HepG2 (cell line): Measurements from ENCODE around the gene SSC4D. TPM values are rescaled to one million over a fixed set of nuclear protein-coding genes. Genes with fewer than 3 reads are reported as not detected.

Source experiments
- ATAC-seq: fragments of 200-7000 bp; cut with Tn5 transposase; 3 replicates; pipeline ENCODE4 v1.9.1; 2020; ENCODE audit warnings: mild to moderate bottlenecking, moderate library complexity
- BruUV-seq: library from RNA; stranded (reverse); fragments of 400-500 nt; replicated peaks from 2 replicates; lab custom pipeline; 2021; lab: Mats Ljungman, UMichigan
- CTCF ChIA-PET: fragments of 300-600 bp; formaldehyde crosslinking; extraction: SDS; loops from one replicate; lab custom pipeline; 2021; ENCODE audit warnings: low total read pairs, inconsistent platforms, low intra/inter-chr PET ratio; lab: Yijun Ruan, JAX
- POLR2A ChIA-PET: fragments of 350-600 bp; sonication (Branson Sonifier 250); formaldehyde crosslinking; loops from one replicate; lab custom pipeline; 2020; ENCODE audit warnings: antibody characterized with exemption, inconsistent platforms; lab: Yijun Ruan, JAX
- DNase-seq: peaks from one replicate; pipeline ENCODE4 v3.0.0-alpha.2; 2015; ENCODE audit warnings: low spot score
- FAIRE-seq: peaks from 3 replicates; lab custom pipeline; 2011; peaks lifted over from hg19 to GRCh38; lab: Jason Lieb, UNC
- H2AFZ ChIP-seq: one replicate; pipeline ENCODE4 v1.6.1; 2011; ENCODE audit warnings: low read length, inconsistent platforms
- H3K27ac ChIP-seq: fragments of 300-600 bp; 3 replicates; pipeline ENCODE4 v1.8.0; 2011; ENCODE audit warnings: mixed run types, mild to moderate bottlenecking, mixed read lengths, low read length, inconsistent platforms; ENCODE audit not compliant: insufficient read depth; ENCODE audit errors: extremely low read length
- H3K27me3 ChIP-seq, 2 experiments: fragments of 200-600 bp in 1 of 2; 2 replicates in 1 of 2; 3 replicates in 1 of 2; pipeline versions ENCODE4 v1.6.0 to v1.8.0; 2011; ENCODE audit warnings: low read length in 2 of 2, mild to moderate bottlenecking in 2 of 2, moderate library complexity in 2 of 2, inconsistent platforms in 1 of 2; ENCODE audit not compliant: insufficient read depth in 2 of 2, control insufficient read depth in 1 of 2
- H3K36me3 ChIP-seq, 2 experiments: fragments of 200-600 bp in 1 of 2; replicated peaks in 1 of 2; 2 replicates in 1 of 2; 3 replicates in 1 of 2; pipeline versions ENCODE4 v1.5.1 to v1.8.0; 2011; ENCODE audit warnings: low read length in 2 of 2, inconsistent platforms in 1 of 2; ENCODE audit not compliant: insufficient read depth in 2 of 2, control insufficient read depth in 1 of 2
- H3K4me1 ChIP-seq: 2 replicates; pipeline ENCODE4 v1.5.1; 2012; ENCODE audit warnings: low read length, inconsistent platforms; ENCODE audit not compliant: insufficient read depth
- H3K4me2 ChIP-seq: 2 replicates; pipeline ENCODE4 v1.6.0; 2011; ENCODE audit warnings: low read depth, low read length, inconsistent platforms
- H3K4me3 ChIP-seq, 3 experiments: fragments of 200-600 bp in 1 of 3; sonication (generic), shearing (Covaris generic) in 1 of 3; replicated peaks in 1 of 3; 2 replicates each; pipeline ENCODE4 v1.5.1; 2011 to 2016; ENCODE audit warnings: low read length in 3 of 3, inconsistent platforms in 2 of 3, low read depth in 2 of 3, mild to moderate bottlenecking in 2 of 3, control low read depth in 1 of 3, mixed read lengths in 1 of 3; ENCODE audit not compliant: insufficient read depth in 1 of 3
- H3K79me2 ChIP-seq: one replicate; pipeline ENCODE4 v1.6.1; 2011; ENCODE audit warnings: low read length, inconsistent platforms; ENCODE audit not compliant: insufficient read depth
- H3K9ac ChIP-seq: 2 replicates; pipeline ENCODE4 v1.6.0; 2011; ENCODE audit warnings: mild to moderate bottlenecking, low read depth, low read length, inconsistent platforms; ENCODE audit not compliant: insufficient read depth
- H3K9me3 ChIP-seq: 2 replicates; pipeline ENCODE4 v1.5.1; 2012; ENCODE audit warnings: mild to moderate bottlenecking, low read length
- H4K20me1 ChIP-seq: 2 replicates; pipeline ENCODE4 v1.6.0; 2011; ENCODE audit warnings: inconsistent platforms, mild to moderate bottlenecking, low read length, moderate library complexity; ENCODE audit not compliant: insufficient read depth
- BHLHE40 ChIP-seq: IDR thresholded peaks from 2 replicates; pipeline ENCODE4 v1.6.1; 2011; ENCODE audit warnings: low read length, improper control_type of control experiment
- CENPT ChIP-seq: sonication (generic); formaldehyde crosslinking; IDR thresholded peaks from 2 replicates; pipeline ENCODE4 v1.8.0; 2022; ENCODE audit warnings: low read depth, mild to moderate bottlenecking, moderate library complexity, missing genetic modification reagents
- MAZ ChIP-seq, 2 experiments: sonication (generic) in 1 of 2; formaldehyde crosslinking in 1 of 2; IDR thresholded peaks; 2 replicates each; pipeline versions ENCODE4 v1.5.0 to v1.6.1; 2012 to 2020; ENCODE audit warnings: low read depth in 2 of 2, mild to moderate bottlenecking in 2 of 2, borderline replicate concordance in 1 of 2, improper control_type of control experiment in 1 of 2, low read length in 1 of 2, missing genetic modification reagents in 1 of 2, moderate library complexity in 1 of 2
- MXD4 ChIP-seq: IDR thresholded peaks from 2 replicates; pipeline ENCODE4 v1.6.1; 2016; ENCODE audit warnings: mild to moderate bottlenecking, missing biosample characterization, missing genetic modification reagents
- U2AF2 ChIP-seq: fragments of 200-400 bp; formaldehyde crosslinking; IDR thresholded peaks from 2 replicates; pipeline ENCODE4 v1.6.1; 2017; ENCODE audit warnings: low read depth, mild to moderate bottlenecking, low read length
- XBP1 ChIP-seq: sonication (generic); formaldehyde crosslinking; IDR thresholded peaks from 2 replicates; pipeline ENCODE4 v1.5.0; 2020; ENCODE audit warnings: missing genetic modification reagents
- ZC3H4 ChIP-seq: sonication (generic); formaldehyde crosslinking; IDR thresholded peaks from 2 replicates; pipeline ENCODE4 v1.4.0; 2020; ENCODE audit warnings: missing genetic modification reagents, borderline replicate concordance
- ZFP1 ChIP-seq: IDR thresholded peaks from 2 replicates; pipeline ENCODE4 v1.6.1; 2016
- ZNF883 ChIP-seq: sonication (generic); formaldehyde crosslinking; IDR thresholded peaks from 2 replicates; pipeline ENCODE4 v1.5.1; 2020; ENCODE audit warnings: mild to moderate bottlenecking, missing genetic modification reagents; ENCODE audit errors: not compliant biosample characterization
- WGBS: methylation state at CpG from one replicate; pipeline ENCODE4 v1.1.6; 2017; ENCODE audit warnings: low lambda C conversion rate; 5-methylcytosine and 5-hydroxymethylcytosine counted together
- in situ Hi-C: cut with HindIII; loops from 2 replicates; pipeline ENCODE4 v1.10.0; 2017; ENCODE audit warnings: low pct_unique_long_range_greater_than_20kb; ENCODE audit not compliant: extremely low pct_ligation_motif_present
- intact Hi-C: fragments of 100-400 bp; cut with micrococcal nuclease; formaldehyde crosslinking; loops from one replicate; pipeline ENCODE4 v1.10.0; 2022; ENCODE audit not compliant: unreplicated experiment
- polyA plus RNA-seq, 8 experiments: library from polyadenylated mRNA; depleted of rRNA in 3 of 8; stranded (reverse) in 7 of 8; unstranded in 1 of 8; fragments of >200 nt; fragmentation: Illumina TruSeq in 4 of 8; extraction: Trizol in 4 of 8; gene quantifications; 2 replicates each; pipeline versions ENCODE4 v1.2.1 to v1.2.3, GENCODE V29; 2011 to 2016; ENCODE audit warnings: low read depth in 4 of 8, missing spikeins in 1 of 8, mixed read lengths in 1 of 8; ENCODE audit not compliant: insufficient read depth in 1 of 8
- total RNA-seq, 5 experiments: library from RNA; depleted of rRNA; stranded (reverse); fragments of >200 nt; fragmentation: Illumina TruSeq; extraction: Trizol; gene quantifications; 2 replicates each; pipeline ENCODE4 v1.2.3, GENCODE V29; 2016; ENCODE audit warnings: low read depth in 1 of 5
- TF ChIP-seq, protein P1 (sequence below): sonication (generic); formaldehyde crosslinking; IDR thresholded peaks from 2 replicates; pipeline ENCODE4 v1.4.0; 2020; ENCODE audit warnings: missing genetic modification reagents; ENCODE audit errors: not compliant biosample characterization
- TF ChIP-seq, protein P2 (sequence below): sonication (generic); formaldehyde crosslinking; IDR thresholded peaks from 2 replicates; pipeline ENCODE4 v1.8.1; 2023; ENCODE audit warnings: mild to moderate bottlenecking, moderate library complexity, missing genetic modification reagents
- TF ChIP-seq, protein P3 (sequence below): IDR thresholded peaks from 2 replicates; pipeline ENCODE4 v1.6.1; 2012; ENCODE audit warnings: inconsistent platforms
- TF ChIP-seq, protein P4 (sequence below): sonication (generic); formaldehyde crosslinking; IDR thresholded peaks from 2 replicates; pipeline ENCODE4 v1.8.0; 2022; ENCODE audit warnings: mild to moderate bottlenecking, missing genetic modification reagents, moderate library complexity
- TF ChIP-seq, protein P5 (sequence below): sonication (generic); formaldehyde crosslinking; IDR thresholded peaks from 2 replicates; pipeline ENCODE4 v1.4.0; 2020; ENCODE audit warnings: missing genetic modification reagents, borderline replicate concordance

Gene SSC4D
- total and polyA plus RNA-seq, 2 of the 13 experiments (the other 11 are each of a cell fraction or from before 2014, with no cell fraction given) = 33.3 to 63.8 TPM

DNA sequence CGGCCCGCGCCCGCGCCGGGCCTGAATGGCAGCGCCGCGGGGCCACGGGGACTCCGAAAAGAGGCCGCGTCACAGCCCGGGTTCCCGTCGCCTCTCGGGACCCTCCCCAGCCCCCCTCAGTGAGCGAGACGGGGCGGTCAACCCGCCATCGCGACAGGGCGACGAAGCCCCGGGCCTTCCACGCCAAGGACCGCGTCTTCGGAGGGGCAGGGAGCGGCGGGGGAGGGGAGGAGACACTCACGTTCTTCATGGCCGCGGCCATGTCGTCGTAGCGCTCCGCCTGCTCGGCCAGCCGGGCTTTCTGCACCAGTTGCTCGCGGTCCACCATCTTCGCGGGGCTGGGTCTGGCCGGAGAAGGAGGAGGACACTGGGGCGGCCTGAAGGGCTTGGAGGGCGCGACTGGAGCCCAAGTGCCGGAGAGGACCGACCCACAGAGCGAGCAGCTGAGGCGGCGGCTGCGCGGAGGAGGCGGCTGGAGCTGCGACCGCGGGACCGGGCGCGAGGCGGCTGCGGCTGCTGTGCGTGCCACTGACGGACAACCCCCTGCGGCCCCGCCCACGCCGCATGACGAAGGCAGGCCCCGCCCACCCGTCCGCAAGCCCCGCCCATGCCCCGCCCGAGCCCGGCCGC lies 50.9 kb downstream of the SSC4D start, which contains the start of gene YWHAG (continued):
- TF ChIP-seq ZC3H4 (peak; percentile 49; the same call in 1 of the 2 replicates), U2AF2 (no peak)

DNA sequence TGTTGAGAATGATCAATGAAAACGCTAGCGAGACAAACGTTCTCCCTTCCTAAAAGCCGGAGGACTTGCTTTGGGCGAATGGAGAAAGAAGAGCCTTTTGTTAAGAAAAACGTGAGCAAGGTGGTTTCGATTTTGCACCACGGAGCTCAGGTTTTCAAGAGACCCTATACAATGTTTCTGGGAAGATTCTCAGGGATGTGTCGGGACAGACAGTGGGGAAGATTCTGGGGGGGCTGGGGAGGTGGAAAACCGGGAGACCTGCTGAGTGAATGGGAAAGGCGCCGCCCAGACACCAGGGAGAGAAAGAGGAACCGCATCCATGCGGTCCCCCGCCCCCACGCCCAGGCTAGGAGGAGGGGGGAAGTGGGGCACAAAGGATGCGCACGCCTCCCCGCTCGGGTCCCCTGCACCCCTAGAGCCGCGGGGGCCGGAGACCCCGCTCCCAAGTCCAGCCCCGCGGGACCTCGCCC lies 51.5 kb downstream of the SSC4D start:
- H4K20me1 ChIP-seq = peaks cover 44% of the 10 kb centered on the region
- H3K4me3 ChIP-seq = peak overlapping the region; percentile 92 to 99 (median 94)
- DNase-seq = no peak
- H2AFZ ChIP-seq = no peak overlapping the region
- ChIA-PET CTCF (no interaction called here), POLR2A (interaction anchor here (0.7 to 2.8 kb wide), 10 partner anchors 8 to 66 kb away, joined by 3 to 20 read pairs (median 6); no protein-coding TSS in a partner anchor)
- no TSS peak for BruUV-seq
- H3K79me2 ChIP-seq = peaks cover 57% of the 10 kb centered on the region
- H3K4me1 ChIP-seq = peaks cover 54% of the 10 kb centered on the region
- no peak for FAIRE-seq
- H3K27me3 ChIP-seq = no peaks in the 10 kb centered on the region; a peak in 1 of 5 replicates
- peaks cover 0 to 6% of the 10 kb centered on the region in 2 experiments; a peak in 3 of 5 replicates for H3K36me3 ChIP-seq
- intact Hi-C loops (no loop called here), in situ Hi-C loops (no loop called here)
- H3K9me3 ChIP-seq = no peaks in the 10 kb centered on the region
- WGBS = under 1% methylated on average over 12 of the region's 27 CpGs
- H3K27ac ChIP-seq = peak overlapping the region; percentile 93
- H3K9ac ChIP-seq = peak overlapping the region; percentile 96
- peak; percentile 15 for ATAC-seq
- H3K4me2 ChIP-seq = peak overlapping the region; percentile 54
- TF ChIP-seq, protein P1, sequence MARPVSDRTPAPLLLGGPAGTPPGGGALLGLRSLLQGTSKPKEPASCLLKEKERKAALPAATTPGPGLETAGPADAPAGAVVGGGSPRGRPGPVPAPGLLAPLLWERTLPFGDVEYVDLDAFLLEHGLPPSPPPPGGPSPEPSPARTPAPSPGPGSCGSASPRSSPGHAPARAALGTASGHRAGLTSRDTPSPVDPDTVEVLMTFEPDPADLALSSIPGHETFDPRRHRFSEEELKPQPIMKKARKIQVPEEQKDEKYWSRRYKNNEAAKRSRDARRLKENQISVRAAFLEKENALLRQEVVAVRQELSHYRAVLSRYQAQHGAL (CRISPR knock-in tag) = no peak
- TF ChIP-seq, protein P2, sequence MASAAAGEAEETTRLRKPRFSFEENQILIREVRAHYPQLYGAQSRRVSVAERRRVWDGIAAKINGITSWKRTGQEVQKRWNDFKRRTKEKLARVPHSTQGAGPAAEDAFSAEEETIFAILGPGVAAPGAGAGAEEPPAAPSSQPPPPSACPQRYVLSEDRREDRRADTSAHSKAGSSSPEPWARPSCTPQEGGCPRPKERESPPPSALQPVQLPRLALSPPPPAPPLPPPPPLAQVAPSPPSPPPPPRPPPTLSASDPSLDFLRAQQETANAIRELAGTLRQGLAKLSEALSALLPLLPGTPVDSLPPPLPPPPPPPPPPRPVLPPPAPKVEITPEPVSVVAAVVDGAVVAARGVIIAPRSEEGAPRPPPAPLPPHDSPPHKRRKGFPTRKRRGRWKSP (CRISPR knock-in tag) = 0 out of 2 replicates have a peak, but pooled peaks have one; percentile 11
- TF ChIP-seq, protein P3, sequence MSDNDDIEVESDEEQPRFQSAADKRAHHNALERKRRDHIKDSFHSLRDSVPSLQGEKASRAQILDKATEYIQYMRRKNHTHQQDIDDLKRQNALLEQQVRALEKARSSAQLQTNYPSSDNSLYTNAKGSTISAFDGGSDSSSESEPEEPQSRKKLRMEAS = peak; percentile 3; the same call in 1 of the 2 replicates
- TF ChIP-seq, protein P4, sequence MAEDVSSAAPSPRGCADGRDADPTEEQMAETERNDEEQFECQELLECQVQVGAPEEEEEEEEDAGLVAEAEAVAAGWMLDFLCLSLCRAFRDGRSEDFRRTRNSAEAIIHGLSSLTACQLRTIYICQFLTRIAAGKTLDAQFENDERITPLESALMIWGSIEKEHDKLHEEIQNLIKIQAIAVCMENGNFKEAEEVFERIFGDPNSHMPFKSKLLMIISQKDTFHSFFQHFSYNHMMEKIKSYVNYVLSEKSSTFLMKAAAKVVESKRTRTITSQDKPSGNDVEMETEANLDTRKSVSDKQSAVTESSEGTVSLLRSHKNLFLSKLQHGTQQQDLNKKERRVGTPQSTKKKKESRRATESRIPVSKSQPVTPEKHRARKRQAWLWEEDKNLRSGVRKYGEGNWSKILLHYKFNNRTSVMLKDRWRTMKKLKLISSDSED (CRISPR knock-in tag) = no peak
- TF ChIP-seq XBP1 (CRISPR knock-in tag) (no peak), ZNF883 (CRISPR knock-in tag) (no peak), MAZ (IDR thresholded peaks at IDR 0.05; ENCODE audit: borderline replicate concordance, low read depth, low read length) (0 out of 2 replicates have a peak, but pooled peaks have one; percentile 43), MAZ (CRISPR knock-in tag; IDR thresholded peaks at IDR 0.05; ENCODE audit: low read depth) (no peak), MXD4 (CRISPR knock-in tag) (no peak), BHLHE40 (no peak), ZFP1 (CRISPR knock-in tag) (0 out of 2 replicates have a peak, but pooled peaks have one; percentile 4), CENPT (CRISPR knock-in tag) (no peak)
- TF ChIP-seq, protein P5, sequence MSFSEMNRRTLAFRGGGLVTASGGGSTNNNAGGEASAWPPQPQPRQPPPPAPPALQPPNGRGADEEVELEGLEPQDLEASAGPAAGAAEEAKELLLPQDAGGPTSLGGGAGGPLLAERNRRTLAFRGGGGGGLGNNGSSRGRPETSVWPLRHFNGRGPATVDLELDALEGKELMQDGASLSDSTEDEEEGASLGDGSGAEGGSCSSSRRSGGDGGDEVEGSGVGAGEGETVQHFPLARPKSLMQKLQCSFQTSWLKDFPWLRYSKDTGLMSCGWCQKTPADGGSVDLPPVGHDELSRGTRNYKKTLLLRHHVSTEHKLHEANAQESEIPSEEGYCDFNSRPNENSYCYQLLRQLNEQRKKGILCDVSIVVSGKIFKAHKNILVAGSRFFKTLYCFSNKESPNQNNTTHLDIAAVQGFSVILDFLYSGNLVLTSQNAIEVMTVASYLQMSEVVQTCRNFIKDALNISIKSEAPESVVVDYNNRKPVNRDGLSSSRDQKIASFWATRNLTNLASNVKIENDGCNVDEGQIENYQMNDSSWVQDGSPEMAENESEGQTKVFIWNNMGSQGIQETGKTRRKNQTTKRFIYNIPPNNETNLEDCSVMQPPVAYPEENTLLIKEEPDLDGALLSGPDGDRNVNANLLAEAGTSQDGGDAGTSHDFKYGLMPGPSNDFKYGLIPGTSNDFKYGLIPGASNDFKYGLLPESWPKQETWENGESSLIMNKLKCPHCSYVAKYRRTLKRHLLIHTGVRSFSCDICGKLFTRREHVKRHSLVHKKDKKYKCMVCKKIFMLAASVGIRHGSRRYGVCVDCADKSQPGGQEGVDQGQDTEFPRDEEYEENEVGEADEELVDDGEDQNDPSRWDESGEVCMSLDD (CRISPR knock-in tag) = 0 out of 2 replicates have a peak, but pooled peaks have one; percentile 34
